Measurements from ENCODE around the gene GNPAT.

The GNPAT gene

DNA sequence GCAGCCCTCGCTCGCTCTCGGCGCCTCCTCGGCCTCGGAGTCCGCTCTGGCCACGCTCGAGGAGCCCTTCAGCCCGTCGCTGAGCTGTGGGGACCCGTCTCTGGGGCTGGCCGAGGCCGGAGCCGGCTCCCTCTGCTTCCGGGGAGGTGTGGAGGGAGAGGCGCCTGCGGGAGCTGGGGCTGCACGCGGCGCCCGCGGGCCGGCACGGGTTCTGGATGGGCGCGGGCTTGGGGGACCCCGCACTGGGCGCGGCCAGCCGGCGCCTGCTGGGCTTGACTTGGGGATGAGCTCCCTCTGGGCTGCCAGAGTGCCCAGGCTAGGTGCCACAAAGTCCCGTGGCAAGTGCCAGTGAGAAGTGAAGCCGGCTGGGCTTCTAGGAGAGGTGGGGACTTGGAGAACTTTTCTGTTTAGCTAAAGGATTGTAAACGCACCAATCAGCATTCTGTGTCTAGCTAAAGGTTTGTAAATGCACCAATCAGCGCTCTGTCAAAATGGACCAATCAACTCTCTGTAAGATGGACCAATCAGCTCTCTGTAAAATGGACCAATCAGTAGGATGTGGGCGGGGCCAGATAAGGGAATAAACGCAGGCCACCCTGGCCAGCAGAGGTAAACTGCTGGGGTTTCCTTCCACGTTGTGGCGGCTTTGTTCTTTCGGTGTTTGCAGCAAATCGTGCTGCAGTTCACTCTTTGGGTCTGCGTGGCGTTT is 76.4 kb downstream of the GNPAT start:
- DNase-seq (ENCODE audit: low spot score): no peak

- DNase-seq (ENCODE audit: low spot score): no peak
Observed at GRCh38 chr1:231318015-231318355, 77.0 kb downstream of the GNPAT start.

GRCh38 chr1:231318568-231318967 is 77.6 kb downstream of the GNPAT start:
- no peak for DNase-seq (ENCODE audit: low spot score)

- no peak for DNase-seq (ENCODE audit: low spot score)
Observed at GRCh38 chr1:231319080-231319479, 78.1 kb downstream of the GNPAT start.

DNA sequence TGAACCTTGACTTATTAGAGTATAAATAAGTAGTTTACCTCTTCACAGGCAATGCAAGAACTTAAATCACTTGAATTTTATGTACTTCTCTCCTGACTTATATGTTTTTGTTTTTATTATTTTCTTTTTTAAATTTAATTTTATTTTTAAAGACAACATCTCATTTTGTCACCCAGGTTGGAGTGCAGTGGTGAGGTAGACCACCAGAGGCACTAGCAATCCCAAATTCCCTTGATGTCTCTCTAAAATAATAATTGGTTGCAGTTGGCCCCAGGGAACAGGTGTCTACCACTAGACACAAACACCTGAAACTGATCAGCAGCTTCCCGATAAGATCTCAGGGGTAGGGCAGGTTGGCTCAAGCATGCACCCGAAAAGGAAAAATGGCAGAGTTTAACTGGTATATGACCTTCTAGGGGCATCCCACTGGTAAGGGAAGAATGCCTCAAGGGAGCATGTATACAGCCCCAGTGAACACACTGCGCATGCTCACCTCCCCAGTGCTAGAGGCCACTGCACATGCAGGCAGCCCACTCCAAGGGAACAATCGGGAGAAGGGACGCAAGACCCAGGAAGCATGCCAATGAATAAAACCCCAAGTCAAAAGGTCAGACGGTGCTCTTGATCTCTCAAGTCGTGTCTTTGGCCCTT is 82.0 kb downstream of the GNPAT start:
- no peak for DNase-seq (ENCODE audit: low spot score)

DNA sequence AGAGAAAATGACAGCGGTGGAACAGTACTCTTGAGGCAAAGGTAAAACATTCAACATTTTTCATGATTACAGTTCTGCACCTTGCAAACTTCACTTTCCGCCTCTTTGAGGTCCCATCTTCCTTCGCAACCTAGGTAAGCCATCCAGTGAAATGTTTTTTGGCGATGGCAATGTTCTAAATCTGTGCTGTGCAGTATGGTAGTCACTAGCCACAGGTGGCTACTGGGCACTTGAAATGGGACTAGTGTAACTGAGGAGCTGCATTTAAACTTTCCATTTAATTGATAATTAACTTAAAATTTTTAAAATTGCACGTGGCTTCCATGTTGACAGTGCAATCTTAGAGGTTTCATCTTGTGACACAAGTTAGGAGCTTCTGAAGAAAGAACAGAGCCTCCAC is 83.6 kb downstream of the GNPAT start:
- DNase-seq (ENCODE audit: low spot score): no peak

DNA sequence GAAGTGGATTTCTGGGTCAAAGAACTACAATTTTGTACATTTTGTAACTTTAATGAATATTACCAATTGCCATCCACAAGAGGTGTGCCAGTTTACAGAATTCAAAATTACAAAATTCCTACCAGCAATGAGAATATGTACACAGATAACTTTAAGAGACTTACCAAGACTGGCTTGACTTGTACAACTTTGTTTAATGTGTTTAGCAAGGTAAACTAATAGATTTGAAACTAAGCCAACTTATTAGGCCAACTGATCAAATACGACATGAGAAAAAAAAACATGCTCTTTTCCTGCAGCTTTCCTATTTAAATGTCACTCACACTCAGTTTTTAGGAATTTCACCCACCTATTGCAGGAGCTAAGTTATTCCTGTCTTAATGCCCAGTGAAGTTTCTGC is 85.2 kb downstream of the GNPAT start:
- DNase-seq (ENCODE audit: low spot score): no peak

Data from germinal center (tissue), 1 donor.